Measurements from ENCODE around the gene KCNMB1.

The KCNMB1 gene

DNA sequence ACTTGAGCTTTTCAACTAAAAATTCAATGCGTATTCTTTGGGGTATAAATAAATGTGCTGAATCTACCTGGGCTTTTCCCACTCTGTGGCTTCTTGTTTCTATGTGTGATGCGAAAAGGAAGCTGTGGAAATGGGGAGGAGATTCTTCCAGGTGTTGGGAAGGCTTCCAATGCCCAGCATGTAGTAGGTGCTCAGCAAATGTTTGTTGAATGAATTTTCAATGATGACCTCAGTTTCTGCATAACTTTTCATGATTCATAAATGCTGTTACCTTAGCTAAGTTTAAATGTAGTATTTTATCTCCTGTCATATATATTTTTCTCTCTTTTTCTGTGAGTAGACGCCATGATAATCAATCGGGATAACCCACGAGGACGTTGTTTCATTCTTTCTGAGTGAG, 25.6 kb upstream of the KCNMB1 start:
- DNase-seq (ENCODE audit: low read depth): no peak

DNA sequence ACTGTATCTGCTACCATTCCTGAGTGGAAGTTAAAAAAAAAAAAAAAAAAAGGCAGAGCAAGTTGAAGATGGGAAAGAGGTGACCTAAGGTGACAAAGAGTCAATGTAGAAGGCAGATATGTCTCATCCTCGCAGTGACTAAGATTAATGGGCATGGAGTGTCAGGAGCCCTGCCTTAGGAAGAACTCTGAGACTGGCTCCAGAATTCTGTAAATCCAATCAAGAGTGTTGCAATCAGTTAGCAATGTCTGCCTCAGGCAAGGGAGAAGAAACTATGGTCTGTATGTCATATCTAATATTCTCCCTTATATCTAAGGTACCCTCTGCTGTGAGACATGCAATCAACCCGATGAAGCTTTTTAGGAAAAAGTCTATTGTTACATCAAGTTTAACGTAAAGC, 24.7 kb upstream of the KCNMB1 start:
- no peak for DNase-seq (ENCODE audit: low read depth)

DNA sequence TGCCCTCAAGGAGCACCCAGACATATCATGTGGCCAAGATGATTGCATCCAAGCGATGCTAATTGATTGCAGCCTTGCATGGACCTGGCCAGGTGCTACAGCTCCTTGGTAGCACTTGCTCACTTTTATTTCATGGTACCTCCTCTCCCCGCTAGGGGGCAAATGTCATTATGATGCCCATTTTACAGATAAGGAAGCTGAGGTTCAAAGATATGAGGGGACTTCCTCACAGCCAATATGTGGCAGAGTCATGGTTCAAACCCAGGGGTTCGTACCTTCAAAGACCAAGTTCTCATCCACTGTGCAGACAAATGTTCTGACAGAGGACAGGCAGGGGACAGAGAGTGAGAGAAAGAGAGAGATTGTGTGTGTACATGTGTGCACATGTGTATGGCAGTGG, 21.9 kb upstream of the KCNMB1 start:
- no peak for DNase-seq (ENCODE audit: low read depth)

DNA sequence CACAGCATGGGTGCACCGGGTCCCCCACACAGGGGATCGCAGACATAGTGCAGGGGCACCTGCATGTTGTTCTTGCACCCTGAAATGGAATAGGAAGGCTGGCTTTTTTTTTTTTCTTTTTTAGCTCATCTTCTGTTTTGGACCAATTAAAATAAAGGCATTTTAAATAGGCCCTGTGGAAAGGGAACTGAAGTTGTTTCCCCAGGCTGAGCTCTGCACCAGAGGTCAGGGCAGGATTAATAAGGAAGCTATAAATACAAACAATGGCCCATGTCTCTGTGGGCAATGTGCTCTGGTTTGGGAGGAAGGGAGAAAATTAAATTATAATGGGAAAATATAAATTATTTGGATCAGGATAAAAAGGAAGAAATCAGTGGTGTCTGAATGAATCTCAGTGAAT, 21.2 kb upstream of the KCNMB1 start:
- no peak for DNase-seq (ENCODE audit: low read depth)

DNA sequence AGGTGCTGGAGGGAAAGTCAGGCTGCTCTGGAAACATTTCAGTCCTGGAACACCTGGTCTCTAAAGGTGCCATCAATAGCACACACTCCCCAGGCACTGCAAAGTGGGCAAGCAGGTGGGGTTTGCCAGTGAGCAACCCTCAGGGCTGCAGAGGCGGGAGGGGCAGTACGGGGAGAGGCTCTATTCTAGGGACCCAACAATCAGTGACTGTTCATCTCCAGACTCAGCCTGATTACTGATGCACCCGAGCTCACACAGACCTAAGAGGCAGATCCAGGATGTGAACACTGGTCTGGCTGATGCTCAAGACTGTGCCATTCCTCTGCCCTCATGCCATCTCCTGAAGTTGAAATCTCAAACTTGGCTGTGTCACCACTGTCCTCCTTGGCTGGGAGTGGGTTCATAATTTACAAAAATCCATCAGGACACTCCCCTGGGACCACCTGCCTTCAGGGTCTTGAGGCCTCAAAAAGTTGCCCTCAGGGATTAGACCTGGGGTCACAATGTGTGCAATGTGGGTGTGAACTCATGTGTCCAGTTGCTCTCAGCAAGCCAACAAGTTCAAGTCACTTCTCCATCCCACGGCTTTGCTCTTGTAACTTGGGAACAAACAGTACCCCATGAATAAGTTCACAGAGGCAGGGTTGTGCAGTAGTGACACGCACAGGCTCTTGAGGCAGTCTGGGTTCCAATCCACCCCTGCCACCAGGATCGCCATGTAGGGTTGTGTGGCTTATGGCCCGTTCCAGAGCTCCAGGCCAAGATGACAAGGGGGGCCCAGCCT, 19.9 kb upstream of the KCNMB1 start:
- no peak for DNase-seq (ENCODE audit: low read depth)

DNA sequence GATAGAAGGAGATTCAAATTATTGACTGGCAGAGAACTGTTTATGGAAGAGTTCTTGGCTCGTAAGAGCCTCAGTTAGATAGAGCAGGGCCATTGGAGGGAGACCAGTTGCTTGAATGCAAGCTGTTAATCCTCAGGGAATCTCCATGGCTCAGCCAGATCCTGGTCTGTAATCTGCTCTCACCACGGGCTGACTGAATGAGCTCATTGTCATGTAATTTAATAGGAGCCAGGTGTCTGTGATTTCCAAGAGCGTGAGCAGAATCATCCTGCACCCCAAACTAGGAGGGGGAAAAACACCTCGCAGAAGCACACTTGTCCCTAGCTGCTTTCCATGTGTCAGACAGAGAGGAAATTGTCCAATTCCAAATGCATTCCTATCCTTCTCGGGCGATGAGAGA, 19.1 kb upstream of the KCNMB1 start:
- no peak for DNase-seq (ENCODE audit: low read depth)

DNA sequence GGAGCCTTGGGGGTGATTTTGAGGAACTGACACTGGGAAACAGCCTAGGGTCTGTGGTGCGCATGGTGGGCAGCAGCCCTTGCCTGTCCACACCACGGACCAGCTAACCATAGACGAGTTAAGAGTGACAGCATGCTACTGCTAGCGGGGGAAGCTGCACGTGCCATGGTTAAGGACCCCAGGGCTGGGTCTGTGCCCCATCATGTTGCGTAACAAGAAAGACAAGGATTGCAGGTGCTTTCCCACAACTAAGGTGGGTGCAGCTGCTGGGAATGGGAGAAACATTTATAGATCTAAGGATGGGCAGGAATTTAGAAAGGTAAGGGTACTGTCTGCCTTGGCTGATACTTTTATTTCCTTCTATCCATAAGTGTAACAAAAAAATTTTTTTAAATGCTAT, 17.9 kb upstream of the KCNMB1 start:
- DNase-seq (ENCODE audit: low read depth): no peak

DNA sequence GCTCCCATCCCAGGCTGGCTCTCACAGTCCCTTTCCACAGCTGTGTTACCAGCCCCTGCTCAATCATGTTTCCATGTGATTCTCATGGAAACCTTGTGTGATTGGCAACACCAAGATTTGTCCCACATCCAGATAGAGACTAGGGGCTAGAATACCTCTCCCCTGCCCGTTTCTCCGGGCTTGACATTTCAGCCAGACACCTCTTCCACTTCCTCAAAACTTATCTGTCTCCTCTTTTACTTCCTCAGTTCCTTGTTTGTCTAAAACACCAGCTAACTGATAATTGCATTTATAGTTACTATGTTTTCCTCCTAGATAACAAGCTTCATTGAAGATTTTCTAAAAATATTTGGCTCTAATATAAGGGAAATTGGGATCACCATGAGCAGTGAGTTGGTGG, 16.6 kb upstream of the KCNMB1 start:
- DNase-seq (ENCODE audit: low read depth): no peak

DNA sequence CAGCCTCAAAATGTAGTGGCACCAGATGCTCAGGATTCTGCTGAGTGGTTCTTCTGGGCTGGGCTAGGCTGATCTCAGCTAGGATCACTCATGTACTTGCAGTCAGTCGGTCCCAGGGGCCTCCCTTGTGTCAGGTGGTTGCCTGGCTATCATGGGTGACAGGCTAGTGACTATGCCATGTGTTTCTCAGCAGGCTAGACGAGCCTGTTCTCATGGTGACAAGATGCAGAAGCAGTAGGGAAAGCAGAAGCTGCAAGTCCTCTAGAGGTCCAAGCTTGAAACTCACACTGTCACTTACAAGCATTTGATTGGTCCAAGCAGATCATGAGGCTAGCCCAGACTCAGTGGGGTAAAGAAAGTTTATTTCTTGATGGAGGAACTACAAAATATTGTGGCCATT, 15.2 kb upstream of the KCNMB1 start:
- no peak for DNase-seq (ENCODE audit: low read depth)

DNA sequence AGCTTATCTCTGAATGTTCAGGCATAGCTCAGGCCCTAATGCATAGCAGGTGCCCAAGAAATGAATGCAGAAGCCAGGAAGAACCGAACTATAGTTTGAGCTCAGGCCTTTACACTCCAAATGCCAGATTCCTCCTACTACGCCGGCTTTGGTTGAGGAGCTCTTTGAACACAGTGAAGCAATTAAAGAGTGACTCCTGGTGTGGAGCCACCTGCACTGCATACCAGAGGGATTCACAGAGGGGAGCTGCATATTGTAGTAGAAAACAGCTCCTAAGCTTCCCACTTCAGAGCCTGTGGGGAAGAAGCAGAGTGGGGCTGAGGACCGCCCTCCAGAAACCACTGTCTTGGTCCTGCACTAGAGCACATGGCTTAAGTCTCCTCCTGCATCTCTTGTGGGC, 14.5 kb upstream of the KCNMB1 start:
- DNase-seq (ENCODE audit: low read depth): no peak

DNA sequence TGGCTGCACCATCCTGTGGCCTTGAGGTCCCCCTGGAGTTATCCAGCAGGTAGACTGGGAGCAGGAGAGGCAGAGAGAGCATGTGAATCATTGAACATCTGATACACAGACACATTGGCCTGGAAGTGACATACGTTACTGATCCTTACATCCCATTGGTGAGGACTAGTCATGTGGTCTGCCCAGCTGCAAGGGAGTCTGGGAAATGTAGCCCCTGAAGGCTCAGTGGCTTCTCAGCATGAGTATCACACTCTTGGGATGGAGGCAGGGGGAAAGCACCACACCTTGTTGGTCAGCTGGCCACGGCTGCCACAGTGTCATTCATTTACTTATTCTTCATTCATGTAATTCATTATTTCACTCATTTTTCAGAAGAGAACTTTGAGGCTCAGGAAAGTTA, 13.3 kb upstream of the KCNMB1 start:
- DNase-seq (ENCODE audit: low read depth): no peak

DNA sequence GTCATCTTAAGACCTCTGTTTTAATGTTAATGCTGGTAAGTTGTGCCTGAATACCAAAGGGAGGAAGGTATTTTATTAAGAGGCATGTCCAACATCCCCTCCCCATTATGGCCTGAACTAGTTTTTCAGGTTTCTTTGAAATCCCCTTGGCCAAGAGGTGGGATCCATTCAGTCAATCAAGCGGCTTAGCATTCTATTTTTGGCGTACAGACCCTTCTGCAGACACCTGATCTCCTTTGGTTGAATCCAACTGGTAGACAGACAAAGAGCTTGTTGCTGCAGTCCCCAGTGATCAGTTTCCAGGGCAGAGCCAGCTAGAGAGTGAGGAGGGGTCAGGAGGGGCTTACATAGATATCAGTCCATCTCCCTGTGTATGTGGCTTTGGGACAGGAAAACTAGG, 7.9 kb upstream of the KCNMB1 start:
- DNase-seq (ENCODE audit: low read depth): no peak

DNA sequence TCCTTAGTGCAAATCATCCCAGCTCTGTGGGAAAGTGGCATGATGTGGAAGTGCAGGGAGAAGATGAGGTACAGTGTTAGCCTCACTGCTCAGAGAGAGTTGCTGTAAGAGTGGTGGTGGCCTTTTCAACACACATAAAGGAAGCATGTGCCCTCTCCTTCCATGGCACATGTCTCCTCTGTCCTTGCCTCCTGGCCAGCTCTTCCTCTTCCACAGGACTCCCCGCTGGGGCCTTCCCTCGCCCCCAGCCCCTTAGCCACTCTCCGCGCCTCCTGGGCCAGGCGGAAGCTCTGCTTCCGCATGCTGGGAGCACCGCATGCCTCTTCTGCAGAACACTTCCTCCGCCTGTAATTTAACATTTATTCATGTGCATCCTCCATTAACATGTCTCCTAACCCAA, 4.8 kb upstream of the KCNMB1 start:
- DNase-seq (ENCODE audit: low read depth): no peak

DNA sequence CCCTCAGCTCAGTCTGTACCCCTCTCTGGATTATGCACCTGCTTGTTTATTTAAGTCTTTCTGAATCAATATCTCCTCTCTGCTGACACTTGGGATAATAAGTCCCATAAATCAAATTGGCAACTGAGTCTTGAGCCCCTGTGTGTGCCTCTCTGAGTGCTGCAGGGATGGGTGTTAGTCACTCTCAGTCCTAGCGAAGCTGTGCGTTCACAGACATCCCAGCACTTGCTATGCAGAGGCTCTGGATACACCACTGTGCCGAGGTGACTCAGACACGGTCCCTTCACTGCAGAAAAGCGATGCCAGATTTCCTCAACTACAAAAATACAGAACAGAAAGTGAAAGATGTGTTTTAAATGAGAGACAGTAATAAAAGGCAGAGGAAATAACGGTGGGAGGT, 4.1 kb upstream of the KCNMB1 start:
- no peak for DNase-seq (ENCODE audit: low read depth)

DNA sequence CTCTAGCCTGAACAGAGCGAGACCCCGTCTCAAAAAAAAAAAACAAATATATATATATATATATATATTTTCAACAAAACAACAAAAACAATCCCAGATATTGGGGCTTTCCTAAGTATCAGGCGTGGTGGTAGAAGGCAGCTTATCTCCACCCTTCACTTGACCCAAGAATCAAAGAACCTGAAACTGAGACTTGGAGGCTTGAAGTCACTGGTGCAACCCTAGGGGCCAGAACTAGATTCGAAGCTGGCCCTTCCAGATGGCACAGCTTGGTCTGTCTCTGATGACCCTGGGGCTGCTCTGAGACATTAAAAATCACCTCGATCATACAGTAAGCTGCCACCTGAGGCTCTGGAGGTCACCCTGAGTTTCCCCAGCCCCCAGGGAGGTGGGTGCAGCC, 1.3 kb upstream of the KCNMB1 start:
- no peak for DNase-seq (ENCODE audit: low read depth)

DNA sequence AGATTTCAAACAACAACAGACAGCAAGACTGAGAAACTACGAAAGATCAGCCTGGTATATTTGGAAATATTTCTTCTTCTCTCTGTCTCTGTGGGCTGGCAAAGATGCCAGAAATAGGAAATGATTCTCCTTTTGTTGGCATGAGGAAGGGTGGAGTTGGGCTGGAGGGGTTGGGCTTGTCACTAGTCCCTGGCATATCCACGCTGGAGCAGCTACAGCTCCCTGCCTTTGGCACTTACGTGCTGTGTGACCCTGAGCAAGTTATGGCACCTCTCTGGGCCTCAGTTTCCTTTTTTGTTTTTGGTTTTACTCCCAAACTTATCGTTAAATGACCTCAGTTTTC, 354 bp upstream of the KCNMB1 start:
- no peak for DNase-seq (ENCODE audit: low read depth)

DNA sequence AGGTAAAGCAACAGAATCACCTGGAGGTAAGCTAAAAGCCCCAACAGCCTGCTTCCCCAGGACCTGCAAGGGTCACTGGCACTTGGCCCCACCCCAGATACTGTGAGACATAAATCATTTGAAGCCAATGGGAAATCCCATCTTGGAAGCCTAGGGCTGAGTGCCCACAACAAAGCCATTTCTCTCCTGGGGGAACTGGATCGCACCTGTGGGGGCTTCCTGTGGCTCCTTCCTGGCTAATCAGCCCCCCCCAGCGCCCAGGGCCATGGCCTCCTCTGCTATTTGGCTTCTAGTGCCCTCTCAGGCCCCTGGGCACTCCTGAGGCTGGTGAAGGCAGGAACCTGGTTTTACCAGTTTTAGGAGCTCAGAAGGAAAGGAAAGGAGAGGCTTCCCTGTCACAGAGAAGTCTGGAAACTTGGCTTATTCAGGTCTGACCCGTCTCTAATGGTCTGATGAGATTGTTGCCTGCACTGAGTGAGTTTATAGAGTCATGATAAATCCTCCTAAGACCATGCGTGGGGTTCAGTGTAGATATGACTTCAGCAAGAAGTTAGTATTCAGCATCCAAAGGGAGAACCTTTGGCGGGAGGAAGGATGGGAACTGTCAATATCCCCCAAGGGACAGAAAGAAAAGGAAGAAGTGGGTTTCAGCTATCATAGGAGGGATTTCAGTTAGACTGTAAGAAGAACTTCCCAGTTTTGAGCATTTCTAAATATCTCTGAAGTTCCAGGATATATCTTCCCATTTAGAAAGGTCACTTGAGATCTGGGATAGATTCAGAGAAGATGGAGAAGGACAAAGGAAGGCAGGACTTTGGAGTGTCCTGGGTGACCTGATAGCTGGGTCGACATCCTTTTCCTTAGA, 1.2 kb downstream of the KCNMB1 start:
- no peak for DNase-seq (ENCODE audit: low read depth)

DNA sequence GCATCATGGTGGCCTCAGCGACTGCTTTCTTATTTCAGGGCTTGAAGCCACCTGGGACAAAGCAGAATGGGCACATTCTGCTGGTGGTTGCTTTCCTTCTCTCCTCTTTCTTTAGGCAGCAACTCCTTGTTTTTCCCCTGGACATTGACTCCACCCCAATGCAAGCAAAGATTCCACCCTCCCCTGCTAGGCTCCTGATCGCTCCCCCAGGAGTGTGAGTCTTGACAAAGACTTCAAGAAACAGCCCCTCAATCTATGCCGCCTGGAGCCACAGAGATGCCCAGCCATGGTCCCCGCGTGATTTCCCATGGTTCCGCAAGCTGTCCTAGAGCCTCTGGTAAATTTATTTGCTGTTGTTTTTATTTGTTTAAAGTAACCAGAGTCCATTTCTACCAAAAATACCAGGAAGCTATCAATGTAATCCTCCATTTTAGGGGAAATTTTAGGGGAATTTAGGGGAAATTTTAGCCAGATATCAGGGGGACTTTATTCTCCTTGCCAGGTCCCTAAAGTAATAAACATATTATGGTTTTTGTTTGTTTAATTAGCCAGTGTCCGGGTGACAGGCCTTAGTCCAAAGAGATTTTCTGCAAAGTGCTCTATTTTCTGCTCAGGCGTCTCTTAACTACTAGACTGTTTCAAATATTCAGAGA, 2.3 kb downstream of the KCNMB1 start:
- DNase-seq (ENCODE audit: low read depth): no peak

DNA sequence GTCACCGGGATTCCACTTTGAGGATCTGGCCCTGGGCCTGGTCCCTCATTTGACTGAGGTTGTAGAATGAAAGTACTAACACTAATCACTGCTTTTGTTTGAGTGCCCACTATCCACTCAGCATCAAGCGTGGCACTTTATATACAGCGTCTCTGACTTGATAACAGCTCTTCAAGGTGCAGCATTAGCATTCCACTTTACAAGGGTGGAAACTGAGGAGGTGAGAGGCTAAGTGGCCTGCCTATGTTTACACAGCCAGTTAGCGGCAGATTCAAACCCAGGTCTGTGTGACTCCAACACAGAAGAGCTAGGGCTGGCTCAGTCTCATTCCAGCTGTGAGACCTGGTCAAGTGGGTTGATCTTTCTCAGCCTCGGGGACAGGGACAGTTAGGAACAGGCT, 5.9 kb downstream of the KCNMB1 start:
- no peak for DNase-seq (ENCODE audit: low read depth)

DNA sequence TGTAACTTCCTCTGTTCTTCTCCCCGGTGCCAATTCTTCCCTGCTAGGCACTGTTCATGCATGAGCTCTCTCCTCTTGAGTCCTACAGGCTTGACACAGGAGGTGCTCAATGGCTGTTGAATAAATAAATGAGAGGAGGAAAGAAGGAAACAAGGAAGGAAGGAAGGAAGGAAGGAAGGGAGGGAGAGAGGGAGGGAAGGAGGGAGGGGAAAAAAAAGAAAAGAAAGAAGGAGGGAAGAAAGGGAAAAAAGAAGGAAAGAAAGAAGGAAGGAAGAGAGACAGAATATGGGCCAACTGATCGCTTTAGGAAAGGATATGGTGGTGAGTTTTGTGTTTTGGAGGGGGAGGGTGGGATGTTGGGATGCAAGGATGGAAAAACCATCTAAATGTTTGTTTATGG, 6.4 kb downstream of the KCNMB1 start:
- DNase-seq (ENCODE audit: low read depth): no peak

DNA sequence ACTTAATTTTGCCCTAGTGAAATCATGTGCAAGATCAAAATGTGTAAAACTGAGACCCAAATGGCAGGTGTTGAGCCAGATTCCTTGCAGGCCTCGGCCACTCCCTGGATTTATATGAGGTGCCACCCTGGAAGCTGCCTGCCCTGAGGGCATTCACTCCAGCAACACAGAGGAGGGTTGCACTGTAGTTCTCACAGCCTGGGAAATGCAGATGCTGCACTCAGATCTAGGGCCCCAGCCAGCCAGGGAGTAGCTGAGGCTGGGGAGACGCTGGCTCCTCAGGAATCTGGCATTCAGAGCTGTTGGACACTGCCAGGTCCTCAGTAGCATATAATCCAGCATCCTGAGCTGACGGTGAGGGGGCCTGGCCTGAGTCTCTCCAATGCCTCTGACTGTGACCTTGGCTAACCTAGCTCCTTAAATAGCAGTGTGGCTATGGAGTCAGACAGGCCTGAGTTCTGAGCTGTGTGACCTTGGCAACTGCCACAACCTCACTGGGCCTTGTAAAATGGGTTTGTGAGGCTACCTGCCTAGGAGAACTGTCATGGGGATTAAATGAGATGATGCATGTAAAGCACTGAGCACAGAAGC, 8.7 kb downstream of the KCNMB1 start:
- no peak for DNase-seq (ENCODE audit: low read depth)

DNA sequence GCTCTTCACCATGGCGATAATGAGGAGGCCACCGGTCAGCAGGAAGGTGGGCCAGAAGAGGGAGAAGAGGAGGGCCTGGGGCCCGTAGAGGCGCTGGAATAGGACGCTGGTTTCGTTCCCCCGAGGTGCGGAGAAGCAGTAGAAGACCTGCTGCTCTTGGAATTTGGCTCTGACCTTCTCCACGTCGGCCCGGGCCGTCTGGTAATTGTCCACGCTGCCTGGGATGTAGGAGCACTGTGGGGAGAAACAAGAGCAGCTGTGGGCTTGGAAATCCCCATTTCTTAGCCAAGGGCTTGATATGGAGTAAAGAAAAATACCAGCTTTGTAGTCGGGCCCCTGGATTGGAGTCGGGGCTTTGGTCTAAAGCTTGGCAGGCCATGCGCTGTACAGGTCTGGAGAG, 10.4 kb downstream of the KCNMB1 start:
- DNase-seq (ENCODE audit: low read depth): no peak

DNA sequence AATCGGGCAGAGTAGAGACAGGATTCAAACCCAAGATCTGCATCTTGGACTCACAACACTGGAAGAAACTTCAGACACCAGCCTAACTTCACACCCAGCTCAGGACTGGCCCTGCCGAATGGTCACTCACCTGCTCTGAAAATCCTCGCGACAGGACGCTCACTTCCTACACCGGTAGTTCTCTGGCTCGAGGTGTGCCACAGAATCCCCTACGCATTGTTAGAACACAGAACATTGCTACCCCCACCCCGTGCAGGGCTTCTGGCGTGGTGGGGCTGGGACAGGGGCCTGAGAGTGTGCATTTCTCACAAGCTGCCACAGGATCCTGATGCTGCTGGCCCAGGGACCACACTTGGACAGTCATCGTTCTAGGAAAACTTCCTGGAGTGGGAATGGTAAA, 12.1 kb downstream of the KCNMB1 start:
- no peak for DNase-seq (ENCODE audit: low read depth)
